Ascending aorta (tissue), 2 donors: Measurements from ENCODE around the gene NEGR1. TPM values are rescaled to one million over a fixed set of nuclear protein-coding genes. Genes with fewer than 3 reads are reported as not detected.

ENCODE experiments used
- DNase-seq, 2 donors: peaks; one replicate each; pipeline ENCODE4 v3.0.0-alpha.2; 2019; ENCODE audit warnings: low spot score in 2 of 2
- H3K27ac ChIP-seq, 2 donors: fragments of 200-600 bp; sonication (generic); one replicate each; pipeline ENCODE4 v1.5.1; 2016 to 2017; ENCODE audit warnings: mild to moderate bottlenecking in 1 of 2
- H3K27me3 ChIP-seq: fragments of 200-600 bp; sonication (generic); one replicate; pipeline ENCODE4 v1.5.1; 2017
- H3K36me3 ChIP-seq, 2 donors: fragments of 200-600 bp; sonication (generic); one replicate each; pipeline ENCODE4 v1.5.1; 2016
- H3K4me1 ChIP-seq, 2 donors: fragments of 200-600 bp; sonication (generic); one replicate each; pipeline ENCODE4 v1.5.1; 2016 to 2017; ENCODE audit warnings: mild to moderate bottlenecking in 1 of 2
- H3K4me3 ChIP-seq, 2 donors: fragments of 200-600 bp; sonication (generic); one replicate each; pipeline ENCODE4 v1.5.1; 2016 to 2017; ENCODE audit warnings: mild to moderate bottlenecking in 1 of 2
- H3K9me3 ChIP-seq, 2 donors: fragments of 200-600 bp; sonication (generic); one replicate each; pipeline ENCODE4 v1.5.1; 2016
- intact Hi-C: fragments of 100-400 bp; cut with DNase I; formaldehyde crosslinking; loops from one replicate; pipeline ENCODE4 v1.15.1; 2023
- total RNA-seq: library from RNA; depleted of rRNA; stranded (reverse); fragments of >200 nt; gene quantifications from one replicate; pipeline ENCODE4 v1.1.0, GENCODE V29; 2016
- TF ChIP-seq, protein P1 (sequence below), 3 experiments: fragments of 200-600 bp in 2 of 3; fragments of 450-650 bp in 1 of 3; sonication (generic) in 2 of 3; IDR thresholded peaks; one replicate each; pipeline ENCODE4 v1.5.1; 2016 to 2019; ENCODE audit warnings: antibody characterized with exemption in 3 of 3, mild to moderate bottlenecking in 1 of 3, moderate library complexity in 1 of 3

NEGR1 gene
- total RNA-seq, 1 donor from 2014 or later: 42.8 TPM

DNA sequence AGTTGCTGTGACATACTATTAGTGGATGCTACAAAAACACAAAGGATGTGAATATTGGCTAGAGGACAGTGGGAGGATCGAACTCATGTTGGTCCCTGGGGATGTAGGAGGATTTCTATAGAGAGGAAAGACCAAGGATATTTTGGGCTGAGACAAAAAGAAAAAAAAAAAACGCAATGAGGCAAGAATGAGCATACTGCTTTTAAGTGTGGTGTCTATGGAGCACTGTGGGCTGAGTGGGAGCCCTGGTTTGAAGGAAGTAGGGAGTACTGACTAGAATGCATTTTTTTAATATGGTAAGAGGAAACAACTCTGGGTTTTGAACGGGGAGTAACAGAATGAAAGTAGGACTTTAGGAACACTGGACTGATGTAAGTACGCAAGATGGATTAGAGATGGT is 450.7 kb downstream of the NEGR1 start:
- Histone ChIP-seq H3K4me1 (peaks cover 0 to 4% of the 10 kb centered on the region in 2 donors), H3K27ac (no peak overlapping the region), H3K9me3 (no peaks in the 10 kb centered on the region), H3K36me3 (no peaks in the 10 kb centered on the region), H3K27me3 (no peaks in the 10 kb centered on the region), H3K4me3 (no peak overlapping the region)
- no peak for DNase-seq
- intact Hi-C loops: no loop called here
- TF ChIP-seq, protein P1, sequence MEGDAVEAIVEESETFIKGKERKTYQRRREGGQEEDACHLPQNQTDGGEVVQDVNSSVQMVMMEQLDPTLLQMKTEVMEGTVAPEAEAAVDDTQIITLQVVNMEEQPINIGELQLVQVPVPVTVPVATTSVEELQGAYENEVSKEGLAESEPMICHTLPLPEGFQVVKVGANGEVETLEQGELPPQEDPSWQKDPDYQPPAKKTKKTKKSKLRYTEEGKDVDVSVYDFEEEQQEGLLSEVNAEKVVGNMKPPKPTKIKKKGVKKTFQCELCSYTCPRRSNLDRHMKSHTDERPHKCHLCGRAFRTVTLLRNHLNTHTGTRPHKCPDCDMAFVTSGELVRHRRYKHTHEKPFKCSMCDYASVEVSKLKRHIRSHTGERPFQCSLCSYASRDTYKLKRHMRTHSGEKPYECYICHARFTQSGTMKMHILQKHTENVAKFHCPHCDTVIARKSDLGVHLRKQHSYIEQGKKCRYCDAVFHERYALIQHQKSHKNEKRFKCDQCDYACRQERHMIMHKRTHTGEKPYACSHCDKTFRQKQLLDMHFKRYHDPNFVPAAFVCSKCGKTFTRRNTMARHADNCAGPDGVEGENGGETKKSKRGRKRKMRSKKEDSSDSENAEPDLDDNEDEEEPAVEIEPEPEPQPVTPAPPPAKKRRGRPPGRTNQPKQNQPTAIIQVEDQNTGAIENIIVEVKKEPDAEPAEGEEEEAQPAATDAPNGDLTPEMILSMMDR (IDR thresholded peaks at IDR 0.05): no peak

DNA sequence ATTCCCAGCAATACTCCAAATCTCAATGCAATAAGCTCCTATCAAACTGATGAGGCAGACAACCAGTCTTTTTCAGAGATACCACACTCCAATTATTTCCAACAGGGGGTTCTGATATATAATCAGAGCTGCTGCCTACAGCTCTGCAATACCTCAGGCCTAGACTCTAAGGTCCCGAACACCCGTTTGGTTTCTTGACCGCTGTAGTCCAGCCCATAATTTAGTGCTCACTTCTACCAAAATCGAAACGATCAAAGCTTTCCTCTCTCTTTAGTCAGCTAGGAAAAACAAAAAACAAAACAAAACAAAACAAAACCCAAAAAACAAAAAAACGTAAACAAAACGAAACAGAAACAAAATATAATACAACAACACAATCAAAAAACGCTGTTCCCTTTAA is 453.0 kb downstream of the NEGR1 start:
- Histone ChIP-seq H3K36me3 (no peaks in the 10 kb centered on the region), H3K27ac (no peak overlapping the region), H3K4me3 (no peak overlapping the region), H3K27me3 (no peaks in the 10 kb centered on the region), H3K4me1 (no peaks in the 10 kb centered on the region), H3K9me3 (no peaks in the 10 kb centered on the region)
- DNase-seq: no peak
- intact Hi-C loops: no loop called here
- TF ChIP-seq, protein P1 (IDR thresholded peaks at IDR 0.05): no peak

DNA sequence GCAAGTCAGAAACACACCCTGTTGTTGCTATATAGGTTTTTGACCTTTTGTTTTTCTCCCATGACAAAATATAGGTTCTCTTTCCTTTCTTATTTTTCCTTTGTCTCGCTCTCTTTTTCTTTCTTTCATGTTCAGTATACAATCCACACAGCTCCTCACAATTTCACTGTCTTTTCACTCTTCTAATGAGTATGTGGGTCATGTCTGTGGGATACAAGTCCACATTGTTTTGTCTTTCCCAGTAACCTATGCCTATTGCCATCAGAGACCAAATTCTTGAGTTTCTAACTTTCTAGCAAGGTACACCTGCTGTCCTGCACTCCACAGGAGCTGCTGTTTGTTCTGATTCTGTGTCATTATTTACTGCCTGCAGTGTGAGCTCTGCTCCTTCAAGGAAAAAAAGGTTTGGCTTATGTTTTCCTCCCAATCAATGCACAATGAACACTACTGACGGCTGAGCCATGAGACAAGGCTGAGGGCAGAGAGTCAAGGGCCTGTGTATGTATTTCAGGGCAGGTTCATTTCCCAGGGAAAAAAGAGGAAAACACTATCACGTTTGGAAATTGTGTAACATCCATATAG is 453.8 kb downstream of the NEGR1 start:
- Histone ChIP-seq H3K27ac (no peak overlapping the region), H3K4me3 (no peak overlapping the region), H3K9me3 (no peaks in the 10 kb centered on the region), H3K4me1 (no peaks in the 10 kb centered on the region), H3K36me3 (no peaks in the 10 kb centered on the region), H3K27me3 (no peaks in the 10 kb centered on the region)
- TF ChIP-seq, protein P1 (IDR thresholded peaks at IDR 0.05): no peak
- no peak for DNase-seq
- intact Hi-C loops: no loop called here

DNA sequence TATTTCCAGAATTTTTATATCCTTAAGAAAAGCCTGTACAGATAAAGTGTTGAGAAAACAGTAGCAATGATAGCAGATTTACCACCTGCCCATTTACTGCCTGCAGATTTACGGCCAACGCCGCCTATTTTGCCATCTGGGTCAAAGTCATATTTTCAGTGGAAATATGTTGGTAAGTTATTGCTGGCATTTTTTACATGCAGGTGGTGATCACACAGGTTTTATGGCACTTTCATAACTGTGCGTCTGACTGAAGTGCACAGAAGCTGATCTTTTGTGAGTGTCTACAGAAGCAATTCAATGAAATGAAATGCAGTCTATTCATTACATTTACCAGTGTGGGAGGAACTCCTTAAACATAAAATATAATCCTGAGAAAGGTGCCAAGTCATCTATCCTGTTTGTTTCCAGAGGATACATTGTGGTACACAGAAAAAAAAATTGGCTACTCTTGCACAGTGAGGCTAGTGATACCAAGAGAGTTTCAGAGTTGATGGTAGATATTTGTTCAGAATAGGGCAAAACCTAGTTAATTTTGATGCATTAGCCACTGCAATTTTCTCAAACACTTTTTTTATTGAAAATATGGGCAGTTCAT is 458.5 kb downstream of the NEGR1 start:
- Histone ChIP-seq H3K36me3 (no peaks in the 10 kb centered on the region), H3K27me3 (no peaks in the 10 kb centered on the region), H3K4me3 (no peak overlapping the region), H3K27ac (no peak overlapping the region), H3K9me3 (no peaks in the 10 kb centered on the region), H3K4me1 (no peaks in the 10 kb centered on the region)
- no peak for DNase-seq
- TF ChIP-seq, protein P1 (IDR thresholded peaks at IDR 0.05): no peak
- intact Hi-C loops: no loop called here

DNA sequence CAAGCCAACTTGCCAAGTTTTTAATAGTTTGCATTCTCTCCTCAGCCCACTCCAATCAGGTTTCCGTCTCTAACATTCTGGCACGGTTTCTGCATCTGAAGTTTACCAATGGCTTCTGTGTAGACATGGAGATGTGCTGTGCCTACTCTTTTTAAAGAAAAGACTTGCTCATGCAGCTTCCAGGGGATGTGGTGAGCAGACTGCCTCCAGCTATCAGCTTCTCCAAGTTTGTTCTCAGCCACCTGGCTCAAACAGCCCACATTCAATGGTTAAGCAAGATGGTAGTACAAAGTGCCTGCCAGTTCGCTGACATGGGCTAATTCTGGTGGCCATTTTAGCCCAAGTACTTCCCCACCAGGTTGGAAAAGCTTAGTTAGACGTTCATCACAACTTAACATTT is 465.3 kb downstream of the NEGR1 start:
- H3K36me3 ChIP-seq: no peaks in the 10 kb centered on the region
- DNase-seq: no peak
- H3K27ac ChIP-seq: no peak overlapping the region
- no peaks in the 10 kb centered on the region for H3K9me3 ChIP-seq
- H3K4me3 ChIP-seq: no peak overlapping the region
- H3K27me3 ChIP-seq: no peaks in the 10 kb centered on the region
- no peaks in the 10 kb centered on the region for H3K4me1 ChIP-seq
- intact Hi-C loops: no loop called here
- TF ChIP-seq, protein P1 (IDR thresholded peaks at IDR 0.05): no peak
